COLO829 (cell line): Measurements from ENCODE around the gene SF3A1.

ENCODE experiments used
- DNase-seq: peaks from one replicate; pipeline ENCODE4 v3.0.0; 2012; ENCODE audit warnings: low spot score

Gene SF3A1

DNA sequence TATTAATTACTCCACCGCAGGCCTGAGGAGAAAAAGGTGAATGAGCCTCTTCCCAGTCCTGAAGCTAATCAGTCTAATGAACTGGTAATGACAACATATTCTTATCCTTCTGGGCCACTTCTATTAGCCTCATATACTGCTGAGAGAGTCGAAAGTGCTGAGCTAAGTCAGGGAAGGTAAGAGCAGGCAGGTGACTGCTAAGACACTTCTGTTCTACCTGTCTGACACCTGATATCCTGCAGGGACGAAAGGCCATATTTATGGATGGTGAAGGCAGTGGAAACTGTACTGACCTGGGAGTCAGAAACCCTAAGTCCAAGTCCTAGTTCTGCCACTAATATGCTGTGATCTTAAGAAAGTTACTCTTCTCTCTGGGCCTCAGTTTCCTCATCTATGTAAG is 33.4 kb downstream of the SF3A1 start:
- DNase-seq: no peak

- DNase-seq: no peak
Measured at GRCh38 chr22:30321461-30321860, 35.2 kb downstream of the SF3A1 start.

DNA sequence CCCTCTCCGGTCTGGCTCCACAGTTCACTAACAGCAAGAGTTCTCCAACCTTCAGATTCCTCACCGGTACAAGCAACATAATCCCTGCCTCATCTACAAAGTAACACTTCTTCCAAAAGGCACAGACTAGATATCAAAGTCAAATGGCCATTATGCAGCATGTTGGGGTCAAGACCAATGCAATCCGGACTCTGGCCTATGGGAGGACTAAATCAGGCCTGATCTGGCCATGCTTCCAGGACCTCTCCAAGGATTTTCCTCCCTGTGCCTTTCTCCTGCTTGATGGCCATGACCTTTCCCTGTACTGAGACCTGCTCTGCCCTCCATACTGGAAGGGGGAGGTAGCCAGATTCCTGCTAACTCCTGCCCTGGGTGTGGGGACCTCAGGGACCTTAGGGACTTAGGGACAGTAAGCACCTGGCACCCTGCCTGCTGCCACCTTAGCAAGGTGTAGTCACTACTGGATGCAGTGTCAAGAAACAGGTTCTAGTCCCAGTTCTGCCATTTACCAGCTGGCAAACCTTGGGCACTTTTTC is 36.6 kb downstream of the SF3A1 start:
- DNase-seq: no peak

DNA sequence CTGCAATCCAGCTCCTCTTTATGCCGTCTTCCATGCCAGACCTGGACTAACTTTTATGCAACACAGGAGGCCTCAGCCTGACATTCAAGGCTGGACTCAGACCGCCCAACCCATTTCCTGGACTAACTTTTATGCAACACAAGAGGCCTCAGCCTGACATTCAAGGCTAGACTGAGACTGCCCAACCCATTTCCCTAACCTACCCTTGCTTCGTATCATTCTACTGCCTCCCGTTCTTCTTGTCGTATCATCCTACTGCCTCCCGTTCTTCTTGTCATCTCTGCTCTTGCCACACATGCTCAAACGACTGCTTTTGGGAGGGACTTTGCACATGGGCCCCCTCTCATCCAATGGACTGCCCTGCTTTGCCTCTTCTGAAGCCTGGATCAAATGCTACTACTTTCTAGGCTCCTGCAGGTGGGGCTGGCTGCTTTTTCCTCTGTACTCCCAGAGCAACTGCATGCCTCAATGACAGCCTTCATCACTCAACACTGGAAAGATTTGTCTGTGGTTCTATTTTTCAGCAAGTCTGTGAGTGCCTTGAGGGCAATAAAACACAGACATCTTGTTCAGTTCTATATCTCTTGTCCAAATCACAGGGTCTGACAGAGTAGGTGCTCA is 37.8 kb downstream of the SF3A1 start:
- peak; percentile 88 for DNase-seq

- DNase-seq: no peak
Measured at GRCh38 chr22:30317778-30318177, 38.9 kb downstream of the SF3A1 start.

DNA sequence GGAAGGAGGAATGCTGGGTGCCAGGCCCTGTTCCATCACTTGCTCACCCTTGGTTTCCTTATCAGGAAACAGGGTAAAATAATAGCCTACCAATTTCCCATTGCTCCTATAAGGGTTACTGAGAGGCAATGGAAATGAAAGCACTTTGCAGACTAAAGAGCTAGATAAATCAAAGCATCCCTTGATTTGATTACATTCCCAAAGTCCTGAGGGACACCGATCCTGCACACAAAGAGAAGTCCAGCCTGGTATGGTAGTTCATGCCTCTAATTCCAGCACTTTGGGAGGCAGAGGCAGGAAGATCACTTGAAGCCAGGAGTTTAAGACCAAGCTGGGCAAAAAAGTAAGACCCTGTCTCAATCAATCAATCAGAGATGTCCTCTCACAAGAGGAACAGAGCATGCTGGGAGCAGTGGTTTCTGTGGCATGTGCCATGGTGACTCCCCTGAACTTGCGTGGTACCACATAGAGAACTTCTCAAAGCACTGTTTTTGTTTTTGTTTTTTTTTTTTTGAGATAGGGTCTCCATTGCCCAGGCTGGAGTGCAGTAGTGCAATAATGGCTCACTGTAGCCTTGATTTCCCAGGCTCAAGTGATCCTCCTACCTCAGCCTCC is 40.6 kb downstream of the SF3A1 start:
- DNase-seq: no peak

DNA sequence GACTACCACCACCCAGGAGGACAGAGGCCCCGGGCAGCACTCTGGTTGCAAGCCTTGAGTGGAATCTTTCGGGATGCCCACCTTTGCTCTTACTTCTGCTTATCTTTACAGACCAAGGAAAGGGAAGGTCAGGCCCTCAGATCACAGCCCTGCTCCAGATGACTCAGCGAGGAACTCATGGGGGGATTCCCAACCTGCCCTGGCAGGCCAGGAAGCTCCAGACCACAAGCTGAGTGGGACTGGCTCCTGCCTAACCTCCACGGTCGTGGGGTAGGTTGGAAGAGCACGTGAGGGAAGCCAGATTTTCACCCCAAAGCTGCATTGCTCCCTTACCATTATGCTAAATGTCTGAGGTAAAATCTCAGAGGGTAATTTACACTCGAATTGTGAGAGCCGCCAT is 41.8 kb downstream of the SF3A1 start:
- DNase-seq: no peak

GRCh38 chr22:30313527-30314363 is 42.9 kb downstream of the SF3A1 start:
- no peak for DNase-seq

DNA sequence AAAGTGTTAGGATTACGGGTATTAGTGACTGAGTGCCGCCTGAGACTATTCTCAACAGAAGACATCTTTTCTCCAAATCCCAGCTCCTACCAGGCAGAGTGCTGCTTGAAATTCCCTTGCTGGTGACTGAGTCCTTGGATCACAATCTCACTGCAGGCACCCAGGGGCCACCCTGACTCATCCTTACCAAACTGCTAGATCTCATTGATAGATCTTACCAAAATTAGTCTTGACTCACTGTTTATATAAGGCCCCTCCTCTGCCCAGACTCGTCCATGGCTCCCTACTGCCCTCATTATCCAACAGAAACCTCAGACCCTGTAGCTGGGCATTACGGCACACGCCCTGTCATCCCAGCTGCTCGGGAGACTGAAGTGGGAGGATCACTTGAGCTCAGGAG is 44.6 kb downstream of the SF3A1 start:
- DNase-seq: no peak

- DNase-seq: no peak
Measured at GRCh38 chr22:30310881-30311771, 45.6 kb downstream of the SF3A1 start.

DNA sequence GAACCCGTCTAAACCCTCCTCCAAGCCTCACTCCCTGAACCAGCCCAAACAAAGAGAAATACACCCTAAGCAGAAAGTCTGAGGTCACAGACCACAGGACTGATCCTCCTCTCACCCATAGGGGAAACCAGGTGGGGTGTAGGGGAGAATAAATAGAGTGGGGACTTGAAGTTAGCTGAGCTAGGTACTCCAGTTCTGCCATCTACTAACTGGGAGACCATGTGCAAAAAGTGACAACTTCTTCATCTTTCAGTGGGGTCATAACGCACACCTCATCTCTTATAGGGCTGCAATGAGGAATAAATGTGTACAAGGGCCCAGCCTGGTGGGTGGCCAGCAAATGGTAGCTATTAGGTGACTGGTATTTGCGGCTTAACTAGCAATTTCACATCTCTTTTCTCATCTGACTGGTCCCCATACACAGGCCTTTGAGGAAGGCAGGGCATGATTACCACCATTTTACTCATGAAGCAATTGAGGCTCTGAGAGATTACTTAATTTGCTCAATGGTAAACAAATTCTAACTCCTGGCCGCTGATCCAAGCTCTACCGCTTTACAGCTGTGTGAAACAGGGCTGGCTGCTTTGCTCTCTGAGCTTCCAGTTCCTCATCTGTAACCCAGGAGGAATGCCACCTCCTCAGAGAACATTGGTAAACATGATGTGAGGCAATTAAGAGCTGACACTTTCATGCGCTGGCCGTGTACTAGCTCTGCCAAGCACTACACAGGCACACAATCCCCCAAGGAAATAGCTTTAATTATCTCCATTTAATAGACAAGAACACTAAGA is 46.5 kb downstream of the SF3A1 start:
- DNase-seq: no peak

GRCh38 chr22:30308518-30309230 is 48.0 kb downstream of the SF3A1 start:
- DNase-seq: no peak

DNA sequence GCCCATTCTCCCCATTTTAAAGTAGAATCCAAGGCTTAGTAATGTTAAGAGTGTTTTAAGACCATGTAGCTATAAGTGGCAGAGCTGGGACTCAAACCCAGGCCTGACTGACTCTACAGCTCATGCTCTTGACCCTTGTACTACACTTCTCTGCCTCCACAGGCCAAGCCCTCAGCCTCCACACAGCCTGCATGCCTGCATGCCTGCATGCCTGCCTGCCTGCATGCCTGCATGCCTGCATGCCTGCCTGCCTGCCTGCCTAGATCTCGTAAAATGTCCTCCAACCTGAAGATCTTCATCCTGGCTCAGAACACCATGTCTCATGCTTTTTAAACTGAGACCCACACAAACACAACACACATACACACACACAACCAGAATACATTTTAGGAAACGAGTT is 48.6 kb downstream of the SF3A1 start:
- DNase-seq: no peak

GRCh38 chr22:30307041-30307574 is 49.6 kb downstream of the SF3A1 start:
- no peak for DNase-seq

DNA sequence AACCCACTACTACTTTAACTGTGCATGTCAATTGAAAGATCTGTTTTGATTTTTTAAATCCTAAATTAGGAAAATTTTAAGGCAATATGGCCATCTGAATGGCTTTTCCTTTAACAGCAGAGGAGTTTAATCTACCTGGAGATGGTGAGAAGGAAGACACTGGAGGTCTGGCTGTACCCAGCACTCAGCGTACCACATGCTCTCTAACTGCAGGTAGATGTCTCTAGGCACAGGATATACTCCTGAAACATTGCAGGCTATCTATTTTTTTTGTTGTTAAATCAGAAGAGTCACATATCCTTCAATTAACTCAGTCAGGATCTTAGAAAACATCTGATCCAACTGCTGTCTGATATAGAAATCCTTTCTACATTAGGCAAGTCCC is 50.1 kb downstream of the SF3A1 start:
- DNase-seq: no peak

DNA sequence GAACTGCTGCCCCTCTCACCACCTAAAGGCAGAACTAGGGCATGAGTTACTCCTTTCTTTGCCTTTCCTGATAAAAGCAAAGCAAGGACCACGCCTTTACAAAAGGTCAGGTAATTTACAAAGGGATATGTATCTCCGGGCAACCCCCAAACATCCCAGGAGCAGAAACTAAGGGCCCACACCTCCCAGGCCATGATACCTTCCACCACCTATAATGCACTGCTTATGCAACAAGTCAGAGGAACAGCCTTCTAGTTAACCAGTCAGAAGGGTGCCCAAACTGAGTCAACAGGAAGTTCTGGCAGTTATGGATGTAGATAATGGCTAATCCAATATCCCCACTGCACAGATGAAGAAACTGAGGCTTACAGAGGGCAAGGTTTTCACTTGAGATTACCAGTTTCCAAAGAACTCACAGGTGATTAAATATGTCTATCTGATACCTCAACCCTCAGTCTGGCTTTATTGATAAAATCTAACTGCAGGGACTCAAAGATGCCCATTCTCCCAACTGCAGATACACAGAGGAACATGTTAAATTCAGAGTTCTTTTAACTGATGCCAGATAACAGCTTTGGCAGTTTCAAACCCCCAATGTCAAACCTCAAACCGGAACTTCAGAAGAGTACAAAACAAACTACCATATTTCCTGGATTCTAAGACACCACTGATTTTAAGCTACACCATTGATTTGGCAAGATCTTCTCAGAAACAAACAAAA is 50.6 kb downstream of the SF3A1 start:
- DNase-seq: no peak

- DNase-seq: no peak
Measured at GRCh38 chr22:30305519-30305905, 51.2 kb downstream of the SF3A1 start.

- DNase-seq: no peak
Measured at GRCh38 chr22:30304495-30305244, 52.0 kb downstream of the SF3A1 start.

DNA sequence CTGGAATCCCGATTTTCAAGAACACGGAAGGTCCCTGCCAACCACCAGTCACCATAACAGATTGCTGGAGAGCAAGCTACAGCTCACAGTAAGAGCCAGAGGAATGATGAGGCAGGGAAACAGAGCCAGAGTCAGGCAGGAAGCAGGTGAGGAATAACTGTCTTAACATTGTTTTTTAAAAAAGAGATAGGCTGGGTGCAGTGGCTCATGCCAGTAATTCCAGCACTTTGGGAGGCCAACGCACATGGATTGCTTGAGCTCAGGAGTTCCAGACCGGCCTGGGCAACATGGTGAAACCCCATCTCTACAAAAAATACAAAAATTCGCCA is 53.9 kb downstream of the SF3A1 start:
- no peak for DNase-seq
